Neural cell (in vitro differentiated cells): ENCODE results near the gene TMEM119.

Experiments
- CTCF ChIP-seq: fragments of 450-650 bp; IDR thresholded peaks from 2 replicates; pipeline ENCODE4 v1.5.1; 2014; ENCODE audit warnings: antibody characterized with exemption, mild to moderate bottlenecking, moderate library complexity; ENCODE audit not compliant: poor library complexity, severe bottlenecking
- EZH2 ChIP-seq: fragments of 200-600, 300-800 bp; shearing (Covaris generic), sonication (generic); IDR thresholded peaks from 2 replicates; pipeline ENCODE4 v1.6.1; 2014; ENCODE audit warnings: antibody characterized with exemption, low read length, borderline replicate concordance, mild to moderate bottlenecking; ENCODE audit not compliant: insufficient read depth, poor library complexity, severe bottlenecking
- POLR2AphosphoS5 ChIP-seq: IDR thresholded peaks from 2 replicates; pipeline ENCODE4 v1.6.1; 2012
- RAD21 ChIP-seq: fragments of 450-650 bp; conservative IDR thresholded peaks from 2 replicates; pipeline ENCODE4 v1.6.1; 2014; ENCODE audit warnings: antibody characterized with exemption, mild to moderate bottlenecking, moderate library complexity

GRCh38 chr12:108581311-108582227, 16.3 kb downstream of the TMEM119 start:
- TF ChIP-seq POLR2AphosphoS5 (no peak), RAD21 (no peak), CTCF (no peak), EZH2 (no peak)
